Lower lobe of right lung (tissue), 2 donors: Measurements from ENCODE around the gene CCDC47. TPM values are rescaled to one million over a fixed set of nuclear protein-coding genes. Genes with fewer than 3 reads are reported as not detected.

Source experiments
- ATAC-seq, 2 donors: fragments of 200-7000 bp; cut with Tn5 transposase; one replicate each; pipeline ENCODE4 v1.9.1; 2020 to 2022; ENCODE audit warnings: mild to moderate bottlenecking in 2 of 2, moderate library complexity in 2 of 2
- DNase-seq: peaks from one replicate; pipeline ENCODE4 v3.0.0-alpha.2; 2020
- H3K27ac ChIP-seq: fragments of 200-600 bp; one replicate; pipeline ENCODE4 v1.8.0; 2022
- H3K27me3 ChIP-seq: fragments of 200-600 bp; one replicate; pipeline ENCODE4 v1.8.0; 2022; ENCODE audit warnings: low read depth
- H3K36me3 ChIP-seq: fragments of 200-600 bp; one replicate; pipeline ENCODE4 v1.8.0; 2022; ENCODE audit warnings: mild to moderate bottlenecking
- H3K4me1 ChIP-seq: fragments of 200-600 bp; one replicate; pipeline ENCODE4 v1.8.0; 2022
- H3K4me3 ChIP-seq: fragments of 200-600 bp; one replicate; pipeline ENCODE4 v1.8.0; 2022; ENCODE audit warnings: mild to moderate bottlenecking
- H3K9me3 ChIP-seq: fragments of 200-600 bp; one replicate; pipeline ENCODE4 v1.8.0; 2022
- intact Hi-C: fragments of 100-400 bp; cut with DNase I; formaldehyde crosslinking; loops from one replicate; pipeline ENCODE4 v1.11.0; 2022
- total RNA-seq: library from RNA; stranded (reverse); fragmentation: NEBNext Ultra II Directional; extraction: Animal tissue kit (Norgen Biotek cat#: 25700); gene quantifications from one replicate; pipeline ENCODE4 v1.2.1, GENCODE V29; 2021
- TF ChIP-seq, protein P1 (sequence below): fragments of 200-600 bp; IDR thresholded peaks from one replicate; pipeline ENCODE4 v1.8.0; 2022; ENCODE audit warnings: antibody characterized with exemption, mild to moderate bottlenecking
- donor health status: DM: no; HTN: yes; CAD: no; lungs with severe emphysema.

Gene CCDC47
- total RNA-seq, 1 donor from 2014 or later = 80.2 TPM

- Histone ChIP-seq H3K36me3 (peaks cover 35% of the 10 kb centered on the region), H3K9me3 (no peaks in the 10 kb centered on the region), H3K27ac (peak overlapping the region; percentile 84), H3K27me3 (no peaks in the 10 kb centered on the region), H3K4me1 (peaks cover 45% of the 10 kb centered on the region), H3K4me3 (peak overlapping the region; percentile 49)
- TF ChIP-seq, protein P1, sequence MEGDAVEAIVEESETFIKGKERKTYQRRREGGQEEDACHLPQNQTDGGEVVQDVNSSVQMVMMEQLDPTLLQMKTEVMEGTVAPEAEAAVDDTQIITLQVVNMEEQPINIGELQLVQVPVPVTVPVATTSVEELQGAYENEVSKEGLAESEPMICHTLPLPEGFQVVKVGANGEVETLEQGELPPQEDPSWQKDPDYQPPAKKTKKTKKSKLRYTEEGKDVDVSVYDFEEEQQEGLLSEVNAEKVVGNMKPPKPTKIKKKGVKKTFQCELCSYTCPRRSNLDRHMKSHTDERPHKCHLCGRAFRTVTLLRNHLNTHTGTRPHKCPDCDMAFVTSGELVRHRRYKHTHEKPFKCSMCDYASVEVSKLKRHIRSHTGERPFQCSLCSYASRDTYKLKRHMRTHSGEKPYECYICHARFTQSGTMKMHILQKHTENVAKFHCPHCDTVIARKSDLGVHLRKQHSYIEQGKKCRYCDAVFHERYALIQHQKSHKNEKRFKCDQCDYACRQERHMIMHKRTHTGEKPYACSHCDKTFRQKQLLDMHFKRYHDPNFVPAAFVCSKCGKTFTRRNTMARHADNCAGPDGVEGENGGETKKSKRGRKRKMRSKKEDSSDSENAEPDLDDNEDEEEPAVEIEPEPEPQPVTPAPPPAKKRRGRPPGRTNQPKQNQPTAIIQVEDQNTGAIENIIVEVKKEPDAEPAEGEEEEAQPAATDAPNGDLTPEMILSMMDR = no peak
- DNase-seq (no peak), ATAC-seq (no peak)
- intact Hi-C loops = no loop called here
Observed at GRCh38 chr17:63701456-63701820, 72.0 kb downstream of the CCDC47 start.

- Histone ChIP-seq H3K4me1 (peaks cover 42% of the 10 kb centered on the region), H3K9me3 (no peaks in the 10 kb centered on the region), H3K4me3 (peak overlapping the region; percentile 49), H3K27me3 (no peaks in the 10 kb centered on the region), H3K36me3 (peaks cover 28% of the 10 kb centered on the region), H3K27ac (peak overlapping the region; percentile 84)
- ATAC-seq (peak; percentile 17 to 27), DNase-seq (peak; percentile 67)
- intact Hi-C loops = no loop called here
- TF ChIP-seq, protein P1 = no peak
Observed at GRCh38 chr17:63700528-63701455, 72.6 kb downstream of the CCDC47 start.

- H3K27ac ChIP-seq = peak within 1 kb of the TSS; percentile 84
- peak; percentile 16 to 31 for ATAC-seq
- DNase-seq = peak; percentile 77
- TF ChIP-seq, protein P1 = no peak
- peaks cover 26% of the 10 kb centered on the region for H3K36me3 ChIP-seq
- peak within 1 kb of the TSS; percentile 49 for H3K4me3 ChIP-seq
- no peaks in the 10 kb centered on the region for H3K27me3 ChIP-seq
- intact Hi-C loops = no loop called here
- H3K9me3 ChIP-seq = no peaks in the 10 kb centered on the region
- H3K4me1 ChIP-seq = peaks cover 42% of the 10 kb centered on the region
Observed at GRCh38 chr17:63699638-63700527, 73.5 kb downstream of the CCDC47 start, which contains the start of gene LIMD2. LIMD2 (minus strand) TSS chr17:63700125; CDS start chr17:63699298, 827 bp downstream.

DNA sequence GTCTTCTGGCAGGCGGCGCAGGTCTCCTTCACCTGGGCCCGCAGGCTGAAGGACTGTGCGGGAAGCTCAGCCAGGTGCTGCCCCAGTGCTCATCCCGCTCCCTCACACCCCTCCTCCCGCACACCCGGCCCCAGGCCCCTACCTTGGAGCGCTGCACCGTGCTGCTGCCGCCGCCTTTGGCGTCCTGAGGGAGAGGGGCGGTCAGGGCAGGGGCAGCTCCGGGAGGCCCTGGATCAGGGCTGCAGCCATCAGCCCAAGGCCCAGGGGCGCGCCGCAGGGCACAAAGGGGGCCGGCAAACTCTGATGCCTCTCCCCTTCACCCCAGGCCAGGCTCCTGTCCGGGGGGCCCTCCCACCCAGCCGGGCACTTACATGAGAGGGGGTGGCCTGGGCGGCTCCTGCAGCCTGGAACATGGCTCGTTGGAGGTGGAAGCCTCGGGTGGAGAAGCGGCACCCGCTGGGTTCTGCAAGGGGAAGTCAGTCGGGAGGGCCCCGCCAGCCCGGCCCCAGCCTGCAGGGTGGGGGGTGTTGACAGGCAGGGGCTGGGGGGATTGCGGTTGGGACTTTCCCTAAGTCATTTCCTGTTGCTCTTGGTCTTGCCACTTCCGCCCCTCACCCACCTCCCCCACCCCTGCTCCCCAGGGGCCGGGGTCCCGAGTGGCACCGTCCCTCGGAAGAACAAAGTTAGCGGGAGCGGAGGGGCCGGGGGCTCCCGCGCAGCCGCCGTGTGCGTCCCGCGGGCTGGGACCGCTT lies 74.3 kb downstream of the CCDC47 start:
- peaks cover 42% of the 10 kb centered on the region for H3K4me1 ChIP-seq
- TF ChIP-seq, protein P1 = no peak
- ATAC-seq = peak; percentile 51 to 55
- no peaks in the 10 kb centered on the region for H3K9me3 ChIP-seq
- H3K36me3 ChIP-seq = peaks cover 26% of the 10 kb centered on the region
- intact Hi-C loops = no loop called here
- DNase-seq = peak; percentile 82
- H3K27me3 ChIP-seq = no peaks in the 10 kb centered on the region
- peak overlapping the region; percentile 49 for H3K4me3 ChIP-seq
- H3K27ac ChIP-seq = peak overlapping the region; percentile 84
